Measurements from ENCODE around the gene COL4A1.

GRCh38 chr13:110263888-110264287 lies 43.1 kb downstream of the COL4A1 start:
- TF ChIP-seq IRF1 (CRISPR knock-in tag; IDR thresholded peaks at IDR 0.05; ENCODE audit: low read depth) (no peak), MAX (IDR thresholded peaks at IDR 0.05) (no peak)
